NB4 (cell line): ENCODE results near the gene FRMD5.

ENCODE experiments used
- CTCF ChIP-seq: IDR thresholded peaks from one replicate; pipeline ENCODE4 v1.5.1; 2012; ENCODE audit warnings: low read depth, low read length
- MYC ChIP-seq: IDR thresholded peaks from 2 replicates; pipeline ENCODE4 v1.6.1; 2011; ENCODE audit warnings: low read depth, low read length
- POLR2A ChIP-seq: IDR thresholded peaks from 2 replicates; pipeline ENCODE4 v1.6.1; 2011; ENCODE audit warnings: mild to moderate bottlenecking; ENCODE audit not compliant: insufficient read length; ENCODE audit errors: extremely low read depth

- TF ChIP-seq CTCF (no peak), POLR2A (no peak), MYC (no peak)
These were observed 253.5 kb downstream of the FRMD5 start for GRCh38 chr15:43941555-43941954.
